HepG2 (cell line): ENCODE data around the gene RCOR1.

Experiments
- FOXK2 ChIP-seq: fragments of 450-650 bp; IDR thresholded peaks from 2 replicates; pipeline ENCODE4 v1.6.1; 2016
- MED1 ChIP-seq: sonication (generic); formaldehyde crosslinking; IDR thresholded peaks from 2 replicates; pipeline ENCODE4 v1.4.0; 2020; ENCODE audit warnings: missing genetic modification reagents
- NR2F6 ChIP-seq, 2 experiments: IDR thresholded peaks; 2 replicates each; pipeline ENCODE4 v1.6.1; 2016; ENCODE audit warnings: antibody characterized with exemption in 1 of 2, mild to moderate bottlenecking in 1 of 2
- POLR2A ChIP-seq, 2 experiments: IDR thresholded peaks; 2 replicates each; pipeline ENCODE4 v1.6.1; 2011; ENCODE audit warnings: low read depth in 2 of 2, low read length in 2 of 2, mild to moderate bottlenecking in 1 of 2, moderate library complexity in 1 of 2; ENCODE audit not compliant: insufficient read depth in 1 of 2
- ZNF230 ChIP-seq: sonication (generic); formaldehyde crosslinking; IDR thresholded peaks from 2 replicates; pipeline ENCODE4 v1.4.0; 2020; ENCODE audit warnings: mild to moderate bottlenecking, missing genetic modification reagents

DNA sequence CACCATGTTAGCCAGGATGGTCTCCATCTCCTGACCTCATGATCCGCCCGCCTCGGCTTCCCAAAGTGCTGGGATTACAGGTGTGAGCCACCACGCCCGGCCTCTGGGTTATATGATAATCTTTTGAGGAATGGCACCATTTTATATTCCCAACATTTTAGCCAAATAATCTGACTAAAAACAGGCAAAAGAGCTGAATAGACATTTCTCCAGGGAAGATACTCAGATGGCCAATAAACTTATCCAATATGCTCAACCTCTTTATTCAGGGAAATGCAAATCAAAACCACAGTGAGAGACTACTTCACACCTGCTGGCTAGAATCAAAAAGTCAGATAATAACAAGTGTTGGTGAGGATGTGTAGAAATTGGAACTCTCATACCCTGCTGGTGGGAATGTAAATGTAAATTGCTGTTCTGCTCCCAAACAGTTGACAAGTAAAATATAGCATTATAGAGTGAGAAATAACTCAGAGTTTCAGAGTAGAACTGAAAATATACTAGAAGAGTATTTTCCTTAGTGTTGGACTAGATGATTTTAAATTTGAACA lies 80.0 kb downstream of the RCOR1 start:
- TF ChIP-seq NR2F6 (IDR thresholded peaks at IDR 0.05) (no peak), NR2F6 (CRISPR knock-in tag; IDR thresholded peaks at IDR 0.05) (no peak), POLR2A (IDR thresholded peaks at IDR 0.05; ENCODE audit: insufficient read depth in 1 of 2, low read depth in 2 of 2, low read length in 2 of 2) (no peak), ZNF230 (no peak), FOXK2 (no peak), MED1 (CRISPR knock-in tag) (no peak)
